GM12892 (cell line): ENCODE results near the gene TSPYL6.

Experiments used
- POLR2A ChIP-seq: IDR thresholded peaks from 2 replicates; pipeline ENCODE4 v1.6.1; 2011; ENCODE audit warnings: low read depth, low read length, control low read depth
- POLR2AphosphoS5 ChIP-seq: IDR thresholded peaks from 2 replicates; pipeline ENCODE4 v1.6.1; 2011; ENCODE audit warnings: low read depth, low read length, control low read depth
- TAF1 ChIP-seq: IDR thresholded peaks from 2 replicates; pipeline ENCODE4 v1.6.1; 2011; ENCODE audit warnings: low read depth, mild to moderate bottlenecking, control low read depth, low read length, borderline replicate concordance

DNA sequence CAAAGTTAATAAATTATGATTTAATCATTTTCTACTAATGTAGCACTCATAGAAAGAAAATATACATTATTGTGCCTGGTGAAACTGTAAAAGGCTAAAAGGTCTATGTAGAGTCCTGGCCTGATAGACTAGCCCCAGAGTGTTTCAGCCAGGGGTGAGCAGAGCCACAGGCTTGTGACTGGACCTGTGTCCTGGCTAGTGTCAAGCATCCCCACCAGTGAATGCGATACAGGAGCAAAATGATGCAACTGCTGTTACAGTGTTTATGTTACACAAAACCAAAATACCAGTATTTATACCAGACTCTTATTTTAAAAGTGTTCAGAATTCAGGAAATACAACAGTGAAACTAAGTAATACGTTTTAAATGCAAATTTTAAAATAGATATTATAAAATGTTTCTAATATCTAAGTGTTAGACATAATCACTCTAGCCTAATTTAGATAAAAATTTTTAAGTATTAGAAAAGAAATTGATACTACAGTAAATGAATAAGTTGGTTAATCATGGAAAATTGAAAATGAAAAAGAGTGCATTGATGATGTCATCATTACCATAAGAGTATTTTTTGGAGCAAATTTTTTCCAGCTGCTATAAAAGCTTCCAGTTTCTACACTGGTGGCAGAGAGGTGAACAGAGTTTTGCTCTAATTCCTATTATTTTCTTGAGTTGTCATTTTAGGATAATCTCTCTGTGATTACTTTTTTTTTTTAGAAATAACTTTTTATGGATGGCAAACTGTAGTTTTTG, 6.2 kb upstream of the TSPYL6 start:
- TF ChIP-seq POLR2A, result no peak
- no peak for TF ChIP-seq POLR2AphosphoS5
- TF ChIP-seq TAF1, result no peak
